ENCODE results near the gene COL6A1.
A peak's percentile ranks its signal among the peaks of the same experiment; 100 is the strongest.

Gene COL6A1

GRCh38 chr21:45964649-45965048, 16.9 kb upstream of the COL6A1 start:
- DNase-seq (ENCODE audit: low read depth in 1 of 2, low spot score in 1 of 2), result no peak
- TF ChIP-seq JUND (IDR thresholded peaks at IDR 0.05; ENCODE audit: low read depth), result no peak
- in situ Hi-C loops (cut with HindIII; ENCODE audit: low pct_unique_long_range_greater_than_20kb, low sequenced_read_pairs), result no loop called here

GRCh38 chr21:45965084-45965809, 16.3 kb upstream of the COL6A1 start:
- in situ Hi-C loops (cut with HindIII; ENCODE audit: low pct_unique_long_range_greater_than_20kb, low sequenced_read_pairs), result no loop called here
- no peak for TF ChIP-seq JUND (IDR thresholded peaks at IDR 0.05; ENCODE audit: low read depth)
- DNase-seq (ENCODE audit: low read depth in 1 of 2, low spot score in 1 of 2), result no peak

- TF ChIP-seq JUND (IDR thresholded peaks at IDR 0.05; ENCODE audit: low read depth), result no peak
- in situ Hi-C loops (cut with HindIII; ENCODE audit: low pct_unique_long_range_greater_than_20kb, low sequenced_read_pairs), result no loop called here
- no peak for DNase-seq (ENCODE audit: low read depth in 1 of 2, low spot score in 1 of 2)
Observed at GRCh38 chr21:45966791-45967394, 14.7 kb upstream of the COL6A1 start.

GRCh38 chr21:45969921-45970673, 11.5 kb upstream of the COL6A1 start:
- no peak for TF ChIP-seq JUND (IDR thresholded peaks at IDR 0.05; ENCODE audit: low read depth)
- in situ Hi-C loops (cut with HindIII; ENCODE audit: low pct_unique_long_range_greater_than_20kb, low sequenced_read_pairs), result no loop called here
- DNase-seq (ENCODE audit: low read depth in 1 of 2, low spot score in 1 of 2), result no peak

GRCh38 chr21:45970674-45971615, 10.6 kb upstream of the COL6A1 start:
- peak; percentile 30 to 66 for DNase-seq (ENCODE audit: low read depth in 1 of 2, low spot score in 1 of 2)
- in situ Hi-C loops (cut with HindIII; ENCODE audit: low pct_unique_long_range_greater_than_20kb, low sequenced_read_pairs), result no loop called here
- TF ChIP-seq JUND (IDR thresholded peaks at IDR 0.05; ENCODE audit: low read depth), result no peak

DNA sequence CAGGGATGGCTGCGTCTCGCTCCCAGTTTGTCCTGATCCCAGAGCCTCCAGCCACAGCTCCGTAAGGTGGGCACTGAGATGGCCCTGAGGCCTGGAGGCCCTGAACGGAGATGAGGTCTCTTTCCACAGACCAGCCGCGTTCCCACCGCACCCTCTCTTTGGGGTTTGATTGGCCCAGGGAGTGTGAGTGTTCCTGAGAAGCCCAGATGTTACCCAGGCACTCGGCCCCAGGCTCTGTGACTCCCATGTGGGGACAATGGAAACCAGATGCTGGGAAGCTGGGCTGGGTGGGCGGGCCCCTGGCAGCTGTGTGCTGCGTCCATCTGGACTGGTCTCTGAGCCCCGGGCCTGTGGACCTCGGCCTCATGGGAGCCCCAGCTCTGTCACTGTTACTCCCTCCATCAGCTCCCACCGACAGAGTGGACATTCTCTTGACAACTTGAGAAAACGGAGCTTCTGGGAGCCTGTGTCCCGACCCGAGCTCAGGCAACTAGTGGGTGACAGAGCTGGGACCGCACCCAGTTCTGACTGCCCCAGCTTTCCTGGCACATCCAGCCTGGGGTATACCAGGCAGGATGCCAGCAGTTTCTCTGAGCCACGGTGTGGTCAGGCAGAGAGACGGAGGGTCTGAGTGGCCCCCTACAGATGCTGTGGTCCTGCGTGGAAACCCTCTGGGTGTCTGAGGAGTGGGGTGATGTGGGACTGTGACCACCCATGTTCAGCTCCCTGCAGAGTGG, 9.8 kb upstream of the COL6A1 start:
- DNase-seq (ENCODE audit: low read depth in 1 of 2, low spot score in 1 of 2), result no peak
- no peak for TF ChIP-seq JUND (IDR thresholded peaks at IDR 0.05; ENCODE audit: low read depth)
- in situ Hi-C loops (cut with HindIII; ENCODE audit: low pct_unique_long_range_greater_than_20kb, low sequenced_read_pairs), result no loop called here

GRCh38 chr21:45972353-45972715, 9.2 kb upstream of the COL6A1 start:
- TF ChIP-seq JUND (IDR thresholded peaks at IDR 0.05; ENCODE audit: low read depth), result no peak
- DNase-seq (ENCODE audit: low read depth in 1 of 2, low spot score in 1 of 2), result no peak
- in situ Hi-C loops (cut with HindIII; ENCODE audit: low pct_unique_long_range_greater_than_20kb, low sequenced_read_pairs), result no loop called here

DNA sequence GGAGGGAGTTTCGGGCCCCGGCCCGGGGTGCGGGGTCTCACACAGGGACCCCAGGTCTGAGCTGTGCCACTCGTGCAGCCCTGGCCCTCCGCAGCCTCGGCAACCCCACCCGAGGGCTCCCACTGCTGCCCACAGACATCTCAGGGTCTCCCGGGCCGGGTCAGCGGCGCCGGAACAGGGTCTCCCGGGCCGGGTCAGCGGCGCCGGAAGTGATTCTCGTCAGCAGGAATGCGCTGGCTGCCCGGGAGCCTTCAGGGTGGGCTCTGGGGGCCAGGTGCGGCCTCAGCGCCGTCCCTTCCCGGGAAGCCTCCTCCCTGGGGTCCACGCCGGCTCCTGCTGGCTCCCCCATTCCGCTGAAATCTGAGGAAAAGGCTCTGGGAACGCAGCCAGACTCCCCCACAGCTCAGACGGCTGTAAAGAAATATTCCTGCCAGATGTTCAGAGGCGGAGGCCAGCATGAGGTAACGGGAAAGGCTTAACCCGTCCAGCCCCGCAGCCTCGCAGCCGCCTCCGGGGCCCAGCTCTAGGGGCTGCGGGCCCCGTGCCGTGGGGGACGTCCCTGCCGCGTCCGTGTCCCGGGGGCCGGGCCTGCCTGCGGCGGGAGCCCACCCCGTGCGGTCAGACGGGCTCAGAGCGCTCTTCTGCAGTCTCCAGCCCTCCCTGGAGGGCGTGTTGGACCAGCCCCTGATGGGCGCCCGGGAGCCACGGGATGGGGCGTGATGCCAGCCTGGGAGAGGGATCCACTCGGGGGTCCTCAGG, 8.7 kb upstream of the COL6A1 start:
- DNase-seq (ENCODE audit: low read depth in 1 of 2, low spot score in 1 of 2), result no peak
- TF ChIP-seq JUND (IDR thresholded peaks at IDR 0.05; ENCODE audit: low read depth), result no peak
- in situ Hi-C loops (cut with HindIII; ENCODE audit: low pct_unique_long_range_greater_than_20kb, low sequenced_read_pairs), result no loop called here

DNA sequence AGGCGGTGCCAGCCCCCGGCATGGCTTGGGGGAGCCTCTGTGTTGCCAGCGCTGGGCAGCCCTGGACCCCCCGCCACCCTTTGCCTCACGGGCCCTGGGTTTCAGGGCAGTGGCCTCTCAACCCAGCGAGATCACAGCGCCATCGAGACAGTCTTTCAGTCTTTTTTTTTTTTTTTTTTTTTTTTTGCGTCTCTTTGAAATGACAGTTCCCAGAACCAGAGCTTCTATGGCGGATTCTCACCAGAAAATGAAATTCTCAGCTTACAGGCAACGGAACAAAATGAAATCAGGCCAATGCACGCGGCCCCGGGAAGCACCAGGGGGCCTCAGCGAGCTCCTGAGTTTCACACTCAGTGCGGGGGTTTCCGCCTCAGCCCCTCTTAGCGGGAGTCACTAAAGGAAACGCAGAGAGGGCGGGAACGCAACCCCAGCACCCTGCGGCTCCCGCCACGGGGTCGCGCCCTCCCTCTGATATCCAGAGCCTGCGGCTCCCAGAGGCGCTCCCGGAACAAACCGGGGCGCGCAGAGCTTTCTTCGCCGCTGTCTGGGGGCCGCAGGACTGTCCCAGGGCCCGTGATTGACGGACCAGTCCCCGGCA, 8.0 kb upstream of the COL6A1 start:
- in situ Hi-C loops (cut with HindIII; ENCODE audit: low pct_unique_long_range_greater_than_20kb, low sequenced_read_pairs), result no loop called here
- peak; percentile 47 to 83 for DNase-seq (ENCODE audit: low read depth in 1 of 2, low spot score in 1 of 2)
- TF ChIP-seq JUND (IDR thresholded peaks at IDR 0.05; ENCODE audit: low read depth), result no peak

DNA sequence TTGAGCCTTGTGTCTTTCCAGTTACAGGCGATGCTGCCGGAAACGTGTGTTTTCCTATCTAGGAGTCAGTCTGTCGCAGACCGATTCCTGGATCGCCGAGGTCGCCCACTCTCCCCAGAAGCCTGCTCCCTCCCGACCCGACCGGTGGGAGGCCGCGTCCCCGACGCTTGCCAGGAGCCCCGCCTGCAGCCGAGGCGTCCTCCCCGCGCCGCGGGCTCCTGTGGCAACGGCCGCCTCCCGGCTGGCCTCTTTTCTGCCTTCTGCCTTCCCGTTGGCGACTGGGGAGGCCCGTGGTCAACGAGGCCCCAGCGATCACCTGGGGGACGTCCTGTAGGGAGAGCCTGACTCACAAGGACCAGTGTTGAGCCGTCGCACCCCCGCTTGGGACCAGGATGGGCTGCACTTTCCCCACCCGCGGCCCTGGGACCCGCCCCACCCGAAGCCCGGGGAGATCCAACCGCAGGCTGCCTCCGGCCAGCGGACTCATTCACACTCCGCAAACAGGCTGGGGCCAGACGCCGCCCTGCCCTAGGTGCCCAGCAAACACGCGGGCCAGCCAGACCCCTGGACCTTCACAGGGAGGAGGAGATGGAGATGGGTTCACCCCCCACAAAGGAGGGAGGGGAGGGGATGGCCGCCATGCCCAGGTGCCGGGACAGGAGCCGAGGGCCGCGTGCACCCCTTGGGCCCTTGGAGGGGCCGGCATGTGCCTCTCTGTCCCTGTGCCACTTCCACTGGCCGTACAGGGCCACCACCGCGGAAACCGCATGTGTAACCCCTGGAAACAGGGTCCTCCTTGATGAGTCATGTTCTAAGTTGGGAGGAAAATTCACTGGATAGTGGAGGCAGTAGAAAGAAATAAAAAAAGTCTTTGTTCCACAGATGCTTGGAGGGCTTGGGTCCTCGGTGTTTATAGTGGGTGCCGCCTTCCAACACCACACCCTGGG, 7.2 kb upstream of the COL6A1 start:
- no peak for DNase-seq (ENCODE audit: low read depth in 1 of 2, low spot score in 1 of 2)
- TF ChIP-seq JUND (IDR thresholded peaks at IDR 0.05; ENCODE audit: low read depth), result no peak
- in situ Hi-C loops (cut with HindIII; ENCODE audit: low pct_unique_long_range_greater_than_20kb, low sequenced_read_pairs), result no loop called here
